Measurements from ENCODE around the gene KCNIP1. TPM values are rescaled to one million over a fixed set of nuclear protein-coding genes. Genes with fewer than 3 reads are reported as not detected.

The KCNIP1 gene
- total RNA-seq, 2 donors from 2014 or later: not detected

DNA sequence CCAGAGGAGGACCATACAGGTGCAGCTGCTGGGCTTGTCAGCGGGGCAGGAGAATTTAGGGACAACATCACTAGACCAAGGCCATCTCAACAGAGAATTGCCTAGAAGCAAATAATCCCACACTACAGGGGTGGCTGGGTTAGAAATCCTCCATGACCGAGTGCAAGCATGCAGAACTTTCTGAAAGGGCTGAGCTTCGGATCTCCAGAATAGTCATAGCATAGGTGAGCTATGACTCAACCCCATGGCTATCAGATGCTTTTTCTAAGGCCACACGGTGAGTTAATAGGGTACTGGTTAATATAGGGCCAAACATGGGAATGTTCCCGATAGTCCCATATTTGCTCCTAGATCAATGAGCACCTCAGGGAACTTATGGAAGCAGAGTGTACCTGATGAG is 4.2 kb downstream of the KCNIP1 start:
- no peaks in the 10 kb centered on the region for H3K36me3 ChIP-seq (ENCODE audit: control insufficient read depth, insufficient read depth, low read length)
- peaks cover 42% of the 10 kb centered on the region for H3K27me3 ChIP-seq (ENCODE audit: control insufficient read depth, insufficient read depth, low read length, poor library complexity, severe bottlenecking)
- Mint-ChIP-seq H3K27ac (no peak overlapping the region), H3K9me3 (no peaks in the 10 kb centered on the region), H3K27me3 (ENCODE audit: insufficient read depth) (peaks cover 30% of the 10 kb centered on the region), H3K36me3 (ENCODE audit: low read depth) (no peaks in the 10 kb centered on the region), H3K4me1 (no peaks in the 10 kb centered on the region), H3K4me3 (no peak overlapping the region)
- no peak overlapping the region for H3K4me3 ChIP-seq (ENCODE audit: low read length)
- WGBS, 2 experiments (ENCODE audit: insufficient coverage in 1 of 2, insufficient read length in 1 of 2): 90 to 91% methylated on average over 5 of the region's 5 CpGs
- no peak for DNase-seq
- no peaks in the 10 kb centered on the region for H3K4me1 ChIP-seq (ENCODE audit: control insufficient read depth, insufficient read depth, low read length)
- no peak overlapping the region for H3K27ac ChIP-seq (ENCODE audit: low read depth, low read length)
- TF ChIP-seq, protein P1, sequence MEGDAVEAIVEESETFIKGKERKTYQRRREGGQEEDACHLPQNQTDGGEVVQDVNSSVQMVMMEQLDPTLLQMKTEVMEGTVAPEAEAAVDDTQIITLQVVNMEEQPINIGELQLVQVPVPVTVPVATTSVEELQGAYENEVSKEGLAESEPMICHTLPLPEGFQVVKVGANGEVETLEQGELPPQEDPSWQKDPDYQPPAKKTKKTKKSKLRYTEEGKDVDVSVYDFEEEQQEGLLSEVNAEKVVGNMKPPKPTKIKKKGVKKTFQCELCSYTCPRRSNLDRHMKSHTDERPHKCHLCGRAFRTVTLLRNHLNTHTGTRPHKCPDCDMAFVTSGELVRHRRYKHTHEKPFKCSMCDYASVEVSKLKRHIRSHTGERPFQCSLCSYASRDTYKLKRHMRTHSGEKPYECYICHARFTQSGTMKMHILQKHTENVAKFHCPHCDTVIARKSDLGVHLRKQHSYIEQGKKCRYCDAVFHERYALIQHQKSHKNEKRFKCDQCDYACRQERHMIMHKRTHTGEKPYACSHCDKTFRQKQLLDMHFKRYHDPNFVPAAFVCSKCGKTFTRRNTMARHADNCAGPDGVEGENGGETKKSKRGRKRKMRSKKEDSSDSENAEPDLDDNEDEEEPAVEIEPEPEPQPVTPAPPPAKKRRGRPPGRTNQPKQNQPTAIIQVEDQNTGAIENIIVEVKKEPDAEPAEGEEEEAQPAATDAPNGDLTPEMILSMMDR (conservative IDR thresholded peaks at IDR 0.05): no peak
- no peak overlapping the region for H3K9ac ChIP-seq (ENCODE audit: extremely low read depth, low read length, poor library complexity, severe bottlenecking)
- H3K9me3 ChIP-seq (ENCODE audit: control insufficient read depth, low read length): no peaks in the 10 kb centered on the region

DNA sequence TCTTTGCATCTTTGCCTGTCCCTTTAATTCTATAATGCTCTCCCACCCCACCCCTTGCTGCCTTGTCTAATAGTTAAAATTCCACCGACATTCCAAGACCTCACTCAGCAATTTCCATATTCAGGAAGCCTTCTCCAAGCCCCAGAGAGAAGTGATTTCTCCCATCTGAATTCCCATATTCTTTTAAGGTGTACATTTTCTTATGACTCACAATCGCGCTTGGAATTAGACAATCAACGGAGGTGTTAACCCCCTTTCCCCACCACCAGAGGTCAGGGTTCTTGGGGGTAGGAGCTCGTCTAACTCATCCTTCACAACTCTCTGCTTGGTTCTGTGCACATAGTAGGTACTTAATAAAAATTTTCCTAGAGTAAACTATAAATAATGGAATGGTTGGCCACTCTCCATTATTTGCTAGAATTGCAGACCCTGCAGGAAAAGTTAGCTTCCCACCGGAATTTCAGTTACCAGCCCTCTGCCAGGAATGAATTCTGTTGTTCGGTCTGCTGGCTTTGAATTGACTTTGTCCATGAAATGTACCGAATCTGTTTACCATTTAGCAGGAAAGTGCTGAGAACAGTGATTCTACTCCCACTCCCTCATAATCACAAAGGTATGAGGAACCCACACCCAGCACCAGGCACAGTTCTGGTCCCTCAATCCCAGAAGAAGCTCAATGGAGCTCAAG is 5.0 kb downstream of the KCNIP1 start:
- no peaks in the 10 kb centered on the region for H3K9me3 ChIP-seq (ENCODE audit: control insufficient read depth, low read length)
- H3K36me3 ChIP-seq (ENCODE audit: control insufficient read depth, insufficient read depth, low read length): no peaks in the 10 kb centered on the region
- Mint-ChIP-seq H3K9me3 (no peaks in the 10 kb centered on the region), H3K4me3 (no peak overlapping the region), H3K27ac (no peak overlapping the region), H3K27me3 (ENCODE audit: insufficient read depth) (peaks cover 24% of the 10 kb centered on the region), H3K4me1 (no peaks in the 10 kb centered on the region), H3K36me3 (ENCODE audit: low read depth) (no peaks in the 10 kb centered on the region)
- no peak overlapping the region for H3K9ac ChIP-seq (ENCODE audit: extremely low read depth, low read length, poor library complexity, severe bottlenecking)
- peaks cover 36% of the 10 kb centered on the region for H3K27me3 ChIP-seq (ENCODE audit: control insufficient read depth, insufficient read depth, low read length, poor library complexity, severe bottlenecking)
- H3K27ac ChIP-seq (ENCODE audit: low read depth, low read length): no peak overlapping the region
- TF ChIP-seq, protein P1 (conservative IDR thresholded peaks at IDR 0.05): peak; percentile 70
- H3K4me1 ChIP-seq (ENCODE audit: control insufficient read depth, insufficient read depth, low read length): no peaks in the 10 kb centered on the region
- WGBS, 2 experiments (ENCODE audit: insufficient coverage in 1 of 2, insufficient read length in 1 of 2): 79 to 90% methylated on average over 3 to 7 of the region's 8 CpGs
- H3K4me3 ChIP-seq (ENCODE audit: low read length): no peak overlapping the region
- DNase-seq: no peak

DNA sequence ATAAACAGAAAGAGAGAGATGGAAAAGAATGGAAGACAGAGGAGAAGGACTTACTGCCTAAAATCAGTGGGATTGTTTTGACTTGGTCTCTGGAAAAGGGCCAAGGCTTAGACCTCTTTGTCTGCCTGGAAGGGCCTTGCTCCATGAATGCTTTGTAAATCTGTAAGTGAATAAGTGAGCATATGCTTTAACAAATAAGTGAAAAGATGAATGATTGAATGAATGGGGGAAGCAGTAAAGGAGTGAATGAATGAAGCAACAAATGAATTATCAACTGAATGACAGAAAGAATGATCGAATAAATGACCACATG is 5.5 kb downstream of the KCNIP1 start:
- H3K9ac ChIP-seq (ENCODE audit: extremely low read depth, low read length, poor library complexity, severe bottlenecking): no peak overlapping the region
- TF ChIP-seq, protein P1 (conservative IDR thresholded peaks at IDR 0.05): no peak
- H3K27me3 Mint-ChIP-seq (ENCODE audit: insufficient read depth): peaks cover 23% of the 10 kb centered on the region
- WGBS, 2 experiments (ENCODE audit: insufficient coverage in 1 of 2, insufficient read length in 1 of 2): 100% methylated on average over 1 of the region's 1 CpG
- no peak overlapping the region for H3K27ac ChIP-seq (ENCODE audit: low read depth, low read length)
- no peaks in the 10 kb centered on the region for H3K4me1 ChIP-seq (ENCODE audit: control insufficient read depth, insufficient read depth, low read length)
- H3K4me1 Mint-ChIP-seq: no peaks in the 10 kb centered on the region
- H3K4me3 Mint-ChIP-seq: no peak overlapping the region
- H3K27ac Mint-ChIP-seq: no peak overlapping the region
- no peaks in the 10 kb centered on the region for H3K36me3 Mint-ChIP-seq (ENCODE audit: low read depth)
- H3K9me3 ChIP-seq (ENCODE audit: control insufficient read depth, low read length): no peaks in the 10 kb centered on the region
- no peaks in the 10 kb centered on the region for H3K36me3 ChIP-seq (ENCODE audit: control insufficient read depth, insufficient read depth, low read length)
- H3K4me3 ChIP-seq (ENCODE audit: low read length): no peak overlapping the region
- peaks cover 33% of the 10 kb centered on the region for H3K27me3 ChIP-seq (ENCODE audit: control insufficient read depth, insufficient read depth, low read length, poor library complexity, severe bottlenecking)
- no peak for DNase-seq
- no peaks in the 10 kb centered on the region for H3K9me3 Mint-ChIP-seq
